Type B pancreatic cell (in vitro differentiated cells): ENCODE data around the gene SPATS2. TPM values are rescaled to one million over a fixed set of nuclear protein-coding genes. Genes with fewer than 3 reads are reported as not detected.
A peak's percentile ranks its signal among the peaks of the same experiment; 100 is the strongest.
"Not testable (repeated sequence)": the region's sequence is repeated elsewhere in the genome, so short reads cannot be mapped to it uniquely, and the experiment has no call there.

Experiments
- DNase-seq: peaks from one replicate; pipeline ENCODE4 v3.0.0; 2021; ENCODE audit warnings: mixed read lengths; ENCODE audit not compliant: unreplicated experiment; ENCODE audit errors: extremely low spot score
- H3K27ac Mint-ChIP-seq: 2 replicates; pipeline ENCODE4 v1.8.0; 2021; ENCODE audit warnings: mild to moderate bottlenecking, mixed read lengths
- H3K27me3 Mint-ChIP-seq: 2 replicates; pipeline ENCODE4 v1.8.0; 2021; ENCODE audit warnings: mixed read lengths
- H3K36me3 Mint-ChIP-seq: 2 replicates; pipeline ENCODE4 v1.8.0; 2021; ENCODE audit warnings: mixed read lengths
- H3K4me1 Mint-ChIP-seq: one replicate; pipeline ENCODE4 v1.8.0; 2021; ENCODE audit warnings: mixed read lengths; ENCODE audit not compliant: unreplicated experiment
- H3K4me3 Mint-ChIP-seq: 2 replicates; pipeline ENCODE4 v1.8.0; 2021; ENCODE audit warnings: mild to moderate bottlenecking, mixed read lengths
- H3K9me3 Mint-ChIP-seq: 2 replicates; pipeline ENCODE4 v1.8.0; 2021; ENCODE audit warnings: mixed read lengths
- CTCF ChIP-seq: fragments of 200-600 bp; sonication (generic); conservative IDR thresholded peaks from 2 replicates; pipeline ENCODE4 v1.5.0; 2021; ENCODE audit warnings: antibody characterized with exemption, mild to moderate bottlenecking
- total RNA-seq: library from RNA; stranded (reverse); gene quantifications from 2 replicates; pipeline ENCODE4 v1.2.1, GENCODE V29; 2021; ENCODE audit warnings: low replicate concordance

The SPATS2 gene
- total RNA-seq, 1 donor from 2014 or later = 40.3 TPM

- Mint-ChIP-seq H3K27ac (peak overlapping the region; percentile 14), H3K9me3 (no peaks in the 10 kb centered on the region), H3K27me3 (no peaks in the 10 kb centered on the region), H3K36me3 (peaks cover 12% of the 10 kb centered on the region), H3K4me1 (no peaks in the 10 kb centered on the region), H3K4me3 (no peak overlapping the region)
- no peak for DNase-seq
- TF ChIP-seq CTCF = no peak
These were observed 139.9 kb downstream of the SPATS2 start for GRCh38 chr12:49507139-49507538.

DNA sequence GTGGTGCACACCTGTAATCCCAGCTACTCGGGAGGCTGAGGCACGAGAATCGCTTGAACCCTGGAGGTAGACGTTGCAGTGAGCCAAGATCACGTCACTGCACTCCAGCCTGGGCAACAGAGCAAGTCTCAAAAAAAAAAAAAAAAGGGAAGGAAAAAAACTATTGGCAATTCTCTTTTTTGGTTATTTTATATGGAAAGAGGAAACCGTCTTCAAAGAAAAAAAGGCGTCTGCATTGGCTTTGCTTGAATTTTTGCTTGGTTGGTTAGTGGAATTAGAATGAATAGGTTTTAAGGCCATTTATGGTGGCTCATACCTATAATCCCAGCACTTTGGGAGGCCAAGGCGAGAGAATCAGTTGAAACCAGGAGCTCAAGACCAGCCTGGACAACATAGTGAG, 142.4 kb downstream of the SPATS2 start:
- not testable (repeated sequence) for H3K9me3 Mint-ChIP-seq, H3K27ac Mint-ChIP-seq, H3K4me1 Mint-ChIP-seq, H3K4me3 Mint-ChIP-seq, H3K36me3 Mint-ChIP-seq, DNase-seq, H3K27me3 Mint-ChIP-seq

GRCh38 chr12:49511410-49511809, 144.1 kb downstream of the SPATS2 start:
- Mint-ChIP-seq H3K4me3 (no peak overlapping the region), H3K27ac (no peak overlapping the region), H3K4me1 (no peaks in the 10 kb centered on the region), H3K9me3 (no peaks in the 10 kb centered on the region), H3K36me3 (no peaks in the 10 kb centered on the region), H3K27me3 (no peaks in the 10 kb centered on the region)
- DNase-seq = no peak
- TF ChIP-seq CTCF = no peak

- no peak overlapping the region for H3K4me3 Mint-ChIP-seq
- no peak for TF ChIP-seq CTCF
These were observed 145.3 kb downstream of the SPATS2 start for GRCh38 chr12:49512546-49512945.

GRCh38 chr12:49515266-49515665, 148.0 kb downstream of the SPATS2 start:
- H3K27me3 Mint-ChIP-seq = no peaks in the 10 kb centered on the region
- H3K27ac Mint-ChIP-seq = no peak overlapping the region
- H3K4me3 Mint-ChIP-seq = no peak overlapping the region
- no peak for DNase-seq
- H3K36me3 Mint-ChIP-seq = peaks cover 7% of the 10 kb centered on the region
- no peaks in the 10 kb centered on the region for H3K9me3 Mint-ChIP-seq
- no peaks in the 10 kb centered on the region for H3K4me1 Mint-ChIP-seq
- TF ChIP-seq CTCF = no peak

More at GRCh38 chr12:49512546-49512945, 145.3 kb downstream of the SPATS2 start:
- no peak for DNase-seq
- no peaks in the 10 kb centered on the region for H3K4me1 Mint-ChIP-seq
- H3K36me3 Mint-ChIP-seq = peaks cover 4% of the 10 kb centered on the region
- no peaks in the 10 kb centered on the region for H3K9me3 Mint-ChIP-seq
- H3K27ac Mint-ChIP-seq = no peak overlapping the region
- H3K27me3 Mint-ChIP-seq = no peaks in the 10 kb centered on the region

- no peaks in the 10 kb centered on the region for H3K27me3 Mint-ChIP-seq
- no peaks in the 10 kb centered on the region for H3K9me3 Mint-ChIP-seq
- DNase-seq = no peak
- TF ChIP-seq CTCF = no peak
- no peaks in the 10 kb centered on the region for H3K4me1 Mint-ChIP-seq
- no peak overlapping the region for H3K27ac Mint-ChIP-seq
- peaks cover 7% of the 10 kb centered on the region for H3K36me3 Mint-ChIP-seq
- H3K4me3 Mint-ChIP-seq = no peak overlapping the region
These were observed 151.8 kb downstream of the SPATS2 start for GRCh38 chr12:49518914-49519573.
